B cell (primary cell): ENCODE measurements around the gene MAP6. TPM values are rescaled to one million over a fixed set of nuclear protein-coding genes. Genes with fewer than 3 reads are reported as not detected.

ENCODE experiments used
- ATAC-seq: fragments of 200-7000 bp; cut with Tn5 transposase; one replicate; pipeline ENCODE4 v1.10.0; 2021; ENCODE audit warnings: low read depth, mild to moderate bottlenecking, moderate number of reproducible peaks, moderate library complexity
- CTCF ChIA-PET: fragments of 350-600 bp; sonication (Branson Sonifier 250); formaldehyde crosslinking; loops from one replicate; lab custom pipeline; 2021; ENCODE audit warnings: antibody characterized with exemption, inconsistent platforms; lab: Charles Lee
- POLR2A ChIA-PET: fragments of 350-600 bp; sonication (Branson Sonifier 250); formaldehyde crosslinking; loops from one replicate; lab custom pipeline; 2021; ENCODE audit warnings: antibody characterized with exemption; lab: Charles Lee
- DNase-seq: peaks from one replicate; pipeline ENCODE4 v3.0.0; 2013
- H2AFZ ChIP-seq: 2 replicates; pipeline ENCODE4 v1.6.1; 2012; ENCODE audit warnings: mild to moderate bottlenecking, low read depth, low read length; ENCODE audit not compliant: insufficient read depth, poor library complexity, severe bottlenecking
- H3K27ac ChIP-seq, 2 donors: 1 replicate in 1 of 2; 2 replicates in 1 of 2; pipeline ENCODE4 v1.5.1; 2012 to 2013; ENCODE audit warnings: low read length in 2 of 2, mild to moderate bottlenecking in 2 of 2, moderate library complexity in 1 of 2
- H3K27me3 ChIP-seq, 4 experiments: fragments of 200-600 bp in 1 of 4; sonication (generic) in 1 of 4; replicated peaks in 1 of 4; 1 replicate in 2 of 4; 2 replicates in 2 of 4; pipeline versions ENCODE4 v1.6.1 to v1.7.0; 2013 to 2016; ENCODE audit warnings: low read length in 3 of 4, mild to moderate bottlenecking in 2 of 4, mixed read lengths in 1 of 4, moderate library complexity in 1 of 4; ENCODE audit not compliant: insufficient read depth in 4 of 4, control insufficient read depth in 3 of 4; ENCODE audit errors: control extremely low read depth in 1 of 4
- H3K36me3 ChIP-seq, 2 experiments: replicated peaks in 1 of 2; 1 replicate in 1 of 2; 2 replicates in 1 of 2; pipeline versions ENCODE4 v1.6.1 to v1.7.1; 2013; ENCODE audit warnings: low read length in 1 of 2; ENCODE audit not compliant: insufficient read depth in 2 of 2, control insufficient read depth in 1 of 2; ENCODE audit errors: control extremely low read depth in 1 of 2, extremely low read depth in 1 of 2
- H3K4me1 ChIP-seq, 2 donors: fragments of 200-600 bp in 1 of 2; sonication (generic) in 1 of 2; 1 replicate in 1 of 2; 2 replicates in 1 of 2; pipeline versions ENCODE4 v1.5.1 to v1.6.1; 2013 to 2017; ENCODE audit warnings: low read length in 2 of 2; ENCODE audit not compliant: control insufficient read depth in 2 of 2, insufficient read depth in 2 of 2
- H3K4me2 ChIP-seq: replicated peaks from 2 replicates; pipeline ENCODE3; 2012; ENCODE audit warnings: mild to moderate bottlenecking, low read depth, low read length; ENCODE audit not compliant: poor library complexity, severe bottlenecking
- H3K4me3 ChIP-seq, 5 experiments: fragments of 200-600 bp in 1 of 5; sonication (generic) in 1 of 5; 1 replicate in 3 of 5; 2 replicates in 2 of 5; pipeline versions ENCODE4 v1.5.1 to v1.7.0; 2011 to 2016; ENCODE audit warnings: low read length in 4 of 5, mild to moderate bottlenecking in 4 of 5, low read depth in 2 of 5, control low read depth in 1 of 5, moderate library complexity in 1 of 5; ENCODE audit not compliant: insufficient read depth in 1 of 5; ENCODE audit errors: control extremely low read depth in 1 of 5, extremely low read depth in 1 of 5
- H3K79me2 ChIP-seq: fragments of 200-600 bp; sonication (generic); one replicate; pipeline ENCODE4 v1.6.0; 2016; ENCODE audit warnings: low read length; ENCODE audit not compliant: control insufficient read depth, insufficient read depth
- H3K9ac ChIP-seq: fragments of 200-600 bp; sonication (generic); 2 replicates; pipeline ENCODE4 v1.6.1; 2017; ENCODE audit warnings: mild to moderate bottlenecking, low read length, moderate library complexity
- H3K9me3 ChIP-seq, 3 donors: one replicate each; pipeline versions ENCODE4 v1.6.1 to v1.7.1; 2013; ENCODE audit warnings: low read length in 2 of 3; ENCODE audit not compliant: control insufficient read depth in 2 of 3, insufficient read depth in 1 of 3; ENCODE audit errors: control extremely low read depth in 1 of 3
- H4K20me1 ChIP-seq: 2 replicates; pipeline ENCODE4 v1.6.0; 2012; ENCODE audit warnings: mild to moderate bottlenecking, low read length; ENCODE audit not compliant: insufficient read depth, control insufficient read depth, poor library complexity, severe bottlenecking
- H3K27ac Mint-ChIP-seq: one replicate; pipeline ENCODE4 v1.8.0; 2021; ENCODE audit warnings: mixed read lengths
- H3K27me3 Mint-ChIP-seq: one replicate; pipeline ENCODE4 v1.8.0; 2021; ENCODE audit warnings: mixed read lengths
- H3K4me1 Mint-ChIP-seq: one replicate; pipeline ENCODE4 v1.8.0; 2021; ENCODE audit warnings: mixed read lengths
- H3K4me3 Mint-ChIP-seq: one replicate; pipeline ENCODE4 v1.8.0; 2021; ENCODE audit warnings: mixed read lengths
- H3K9me3 Mint-ChIP-seq: one replicate; pipeline ENCODE4 v1.8.0; 2022; ENCODE audit warnings: mixed read lengths; ENCODE audit not compliant: insufficient read depth
- CTCF ChIP-seq: fragments of 200-600 bp; IDR thresholded peaks from one replicate; pipeline ENCODE4 v1.8.0; 2022; ENCODE audit warnings: antibody characterized with exemption, mild to moderate bottlenecking
- EZH2 ChIP-seq: IDR thresholded peaks from 2 replicates; pipeline ENCODE4 v1.6.1; 2012; ENCODE audit warnings: borderline replicate concordance, low read depth, mild to moderate bottlenecking, moderate library complexity, low read length; ENCODE audit not compliant: insufficient read depth, poor library complexity, severe bottlenecking
- WGBS: methylation state at CpG from one replicate; pipeline ENCODE4 v1.1.5; 2013; ENCODE audit warnings: missing lambda C conversion rate; ENCODE audit not compliant: insufficient coverage; 5-methylcytosine and 5-hydroxymethylcytosine counted together
- intact Hi-C: fragments of 100-400 bp; cut with micrococcal nuclease; formaldehyde crosslinking; loops from one replicate; pipeline ENCODE4 v1.10.0; 2022
- polyA plus RNA-seq: library from polyadenylated mRNA; depleted of rRNA; stranded (reverse); fragments of >200 nt; gene quantifications from 2 replicates; pipeline ENCODE4 v1.2.3, GENCODE V29; 2012
- total RNA-seq, 2 donors: library from RNA; stranded (reverse); fragments of 120-200 nt in 1 of 2; gene quantifications; 1 replicate in 1 of 2; 2 replicates in 1 of 2; pipeline versions ENCODE4 v1.2.3 to v1.2.4, GENCODE V29; 2013 to 2022

The MAP6 gene
- total and polyA plus RNA-seq, 2 donors (not counting 1 experiment from before 2014, with no cell fraction given) = 0.54 to 0.57 TPM

GRCh38 chr11:75625991-75626888 lies 42.6 kb downstream of the MAP6 start:
- Histone ChIP-seq H3K9ac (no peak overlapping the region), H3K27me3 (peaks cover 0 to 5% (median 0%) of the 10 kb centered on the region in 4 experiments), H3K4me2 (no peak overlapping the region), H3K79me2 (no peaks in the 10 kb centered on the region), H3K27ac (no peak overlapping the region), H4K20me1 (no peaks in the 10 kb centered on the region), H3K36me3 (no peaks in the 10 kb centered on the region), H3K9me3 (no peaks in the 10 kb centered on the region), H3K4me3 (no peak overlapping the region), H2AFZ (no peak overlapping the region), H3K4me1 (no peaks in the 10 kb centered on the region)
- TF ChIP-seq CTCF (no peak), EZH2 (no peak)
- ChIA-PET POLR2A (no interaction called here), CTCF (no interaction called here)
- Mint-ChIP-seq H3K4me3 (no peak overlapping the region), H3K9me3 (no peaks in the 10 kb centered on the region), H3K27ac (no peak overlapping the region), H3K27me3 (peaks cover 20% of the 10 kb centered on the region), H3K4me1 (no peaks in the 10 kb centered on the region)
- ATAC-seq (no peak), DNase-seq (no peak)
- 94% methylated on average over 5 of the region's 8 CpGs for WGBS
- intact Hi-C loops = no loop called here

GRCh38 chr11:75625021-75625420 lies 43.8 kb downstream of the MAP6 start:
- H3K4me3 ChIP-seq = no peak overlapping the region
- POLR2A ChIA-PET = no interaction called here
- Mint-ChIP-seq H3K4me3 (no peak overlapping the region), H3K27ac (no peak overlapping the region), H3K4me1 (no peaks in the 10 kb centered on the region), H3K9me3 (no peaks in the 10 kb centered on the region), H3K27me3 (peaks cover 15% of the 10 kb centered on the region)
- ATAC-seq (no peak), DNase-seq (no peak)
- H4K20me1 ChIP-seq = no peaks in the 10 kb centered on the region
- no peak overlapping the region for H3K27ac ChIP-seq
- no peak overlapping the region for H3K4me2 ChIP-seq
- no peak overlapping the region for H2AFZ ChIP-seq
- no CpG with 5 or more reads among the region's 4 CpGs for WGBS
- H3K9ac ChIP-seq = no peak overlapping the region
- H3K9me3 ChIP-seq = no peaks in the 10 kb centered on the region
- no peaks in the 10 kb centered on the region for H3K27me3 ChIP-seq
- no peaks in the 10 kb centered on the region for H3K36me3 ChIP-seq
- CTCF ChIA-PET = no interaction called here
- intact Hi-C loops = no loop called here
- no peaks in the 10 kb centered on the region for H3K79me2 ChIP-seq
- H3K4me1 ChIP-seq = no peaks in the 10 kb centered on the region
- TF ChIP-seq CTCF (no peak), EZH2 (no peak)
